NT2/D1 (cell line): Measurements from ENCODE around the gene DAPK1.

Source experiments
- YY1 ChIP-seq: IDR thresholded peaks from 2 replicates; pipeline ENCODE4 v1.6.1; 2011; ENCODE audit not compliant: insufficient read length, insufficient read depth
- ZNF274 ChIP-seq: IDR thresholded peaks from 2 replicates; pipeline ENCODE4 v1.6.1; 2011; ENCODE audit warnings: mild to moderate bottlenecking, low read depth, low read length

DNA sequence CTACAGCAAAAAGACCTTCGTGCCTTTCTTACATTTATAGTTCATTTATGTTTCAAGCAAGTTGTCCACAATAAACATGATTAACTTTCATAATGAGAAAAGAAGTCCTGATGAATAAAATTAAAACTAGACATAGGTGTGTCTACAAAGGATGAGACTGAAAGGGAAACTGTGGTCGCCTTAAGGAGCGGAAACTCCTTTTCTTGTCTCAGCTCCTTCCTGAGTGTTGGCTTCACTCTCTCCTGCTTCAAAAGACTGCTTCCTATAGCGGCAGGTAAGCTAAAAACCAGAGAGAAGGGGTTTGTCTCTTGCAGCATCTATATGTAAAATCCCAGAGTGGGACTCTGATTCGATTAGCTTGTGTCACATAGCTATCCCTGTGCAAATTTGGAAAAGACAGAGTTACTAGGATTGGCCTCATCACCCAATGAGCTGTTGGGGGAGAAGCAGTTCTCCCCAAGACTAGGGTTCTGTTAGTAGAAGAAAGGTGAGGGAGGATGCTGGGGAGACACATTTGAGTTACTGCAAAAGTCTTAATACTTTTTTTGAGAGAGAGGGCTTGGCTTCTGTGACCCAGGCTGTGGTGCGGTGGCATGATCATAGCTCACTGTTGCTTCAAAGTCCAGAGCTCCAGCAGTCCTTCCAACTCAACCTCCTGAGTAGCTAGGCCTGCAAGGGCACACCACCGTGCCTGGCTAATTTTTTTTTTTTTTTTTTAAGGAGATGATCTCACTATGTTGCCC lies 211.5 kb downstream of the DAPK1 start:
- TF ChIP-seq YY1 (no peak), ZNF274 (no peak)
